ENCODE measurements around the gene MRPS9. TPM values are rescaled to one million over a fixed set of nuclear protein-coding genes. Genes with fewer than 3 reads are reported as not detected.

MRPS9 gene
- total and polyA plus RNA-seq, 7 donors: 13.8 to 38.5 (median 18.4) TPM

GRCh38 chr2:105080461-105080860 is 42.6 kb downstream of the MRPS9 start:
- peaks cover 0 to 14% (median 0%) of the 10 kb centered on the region in 4 donors for H3K36me3 ChIP-seq
- no peaks in the 10 kb centered on the region for H3K27me3 ChIP-seq
- H3K4me3 ChIP-seq: no peak overlapping the region
- TF ChIP-seq POLR2A (IDR thresholded peaks at IDR 0.05) (no peak), CTCF (IDR thresholded peaks at IDR 0.05) (no peak), POLR2AphosphoS5 (IDR thresholded peaks at IDR 0.05) (no peak), EP300 (IDR thresholded peaks at IDR 0.05) (no peak)
- H3K4me1 ChIP-seq: no peaks in the 10 kb centered on the region
- H3K9me3 ChIP-seq: no peaks in the 10 kb centered on the region
- no peak overlapping the region for H3K27ac ChIP-seq
- intact Hi-C loops (cut with DNase I): no loop called here
- no peak for DNase-seq

- WGBS, 2 donors: 91% methylated on average over 20 of the region's 20 CpGs
Observed at GRCh38 chr2:105081006-105081601, 43.2 kb downstream of the MRPS9 start.

GRCh38 chr2:105082107-105082506 is 44.2 kb downstream of the MRPS9 start:
- Histone ChIP-seq H3K27me3 (no peaks in the 10 kb centered on the region), H3K9me3 (no peaks in the 10 kb centered on the region), H3K4me3 (no peak overlapping the region), H3K27ac (no peak overlapping the region), H3K4me1 (no peaks in the 10 kb centered on the region), H3K36me3 (peaks cover 0 to 14% (median 0%) of the 10 kb centered on the region in 4 donors)
- no peak for DNase-seq
- intact Hi-C loops (cut with DNase I): no loop called here
- TF ChIP-seq POLR2AphosphoS5 (IDR thresholded peaks at IDR 0.05): no peak
- TF ChIP-seq CTCF (IDR thresholded peaks at IDR 0.05): no peak
- TF ChIP-seq POLR2A (IDR thresholded peaks at IDR 0.05): no peak
- no peak for TF ChIP-seq EP300 (IDR thresholded peaks at IDR 0.05)
- WGBS, 2 donors: 83 to 84% methylated on average over 8 of the region's 8 CpGs

More at GRCh38 chr2:105081006-105081601, 43.2 kb downstream of the MRPS9 start:
- DNase-seq: no peak
- no peaks in the 10 kb centered on the region for H3K4me1 ChIP-seq
- H3K9me3 ChIP-seq: no peaks in the 10 kb centered on the region
- H3K4me3 ChIP-seq: no peak overlapping the region
- no peak overlapping the region for H3K27ac ChIP-seq
- H3K27me3 ChIP-seq: no peaks in the 10 kb centered on the region
- no peak for TF ChIP-seq POLR2A (IDR thresholded peaks at IDR 0.05)
- TF ChIP-seq POLR2AphosphoS5 (IDR thresholded peaks at IDR 0.05): no peak
- no peak for TF ChIP-seq CTCF (IDR thresholded peaks at IDR 0.05)
- TF ChIP-seq EP300 (IDR thresholded peaks at IDR 0.05): no peak
- H3K36me3 ChIP-seq: peaks cover 0 to 14% (median 0%) of the 10 kb centered on the region in 4 donors
- intact Hi-C loops (cut with DNase I): no loop called here

GRCh38 chr2:105085525-105085924 is 47.7 kb downstream of the MRPS9 start:
- no peak for DNase-seq
- TF ChIP-seq POLR2A (IDR thresholded peaks at IDR 0.05): no peak
- 91% methylated on average over 1 of the region's 1 CpG for WGBS, 2 donors
- H3K27me3 ChIP-seq: no peaks in the 10 kb centered on the region
- no peaks in the 10 kb centered on the region for H3K9me3 ChIP-seq
- peaks cover 0 to 14% (median 0%) of the 10 kb centered on the region in 4 donors for H3K36me3 ChIP-seq
- no peak overlapping the region for H3K4me3 ChIP-seq
- no peak overlapping the region for H3K27ac ChIP-seq
- H3K4me1 ChIP-seq: no peaks in the 10 kb centered on the region
- intact Hi-C loops (cut with DNase I): no loop called here

- no peaks in the 10 kb centered on the region for H3K27me3 ChIP-seq
- intact Hi-C loops (cut with DNase I): no loop called here
- no peak overlapping the region for H3K27ac ChIP-seq
- WGBS, 2 donors: 35 to 100% methylated on average over 1 of the region's 1 CpG
- no peak overlapping the region for H3K4me3 ChIP-seq
- DNase-seq: no peak
- H3K4me1 ChIP-seq: no peaks in the 10 kb centered on the region
- H3K36me3 ChIP-seq: peaks cover 0 to 2% (median 0%) of the 10 kb centered on the region in 4 donors
- TF ChIP-seq POLR2A (IDR thresholded peaks at IDR 0.05): no peak
- TF ChIP-seq CTCF (IDR thresholded peaks at IDR 0.05): no peak
- TF ChIP-seq EP300 (IDR thresholded peaks at IDR 0.05): no peak
- no peak for TF ChIP-seq POLR2AphosphoS5 (IDR thresholded peaks at IDR 0.05)
- H3K9me3 ChIP-seq: no peaks in the 10 kb centered on the region
Observed at GRCh38 chr2:105087273-105087672, 49.4 kb downstream of the MRPS9 start.
